Measurements from ENCODE around the gene GLI3. TPM values are rescaled to one million over a fixed set of nuclear protein-coding genes. Genes with fewer than 3 reads are reported as not detected.

The GLI3 gene
- total RNA-seq, 2 donors from 2014 or later = 2.7 to 10.2 TPM

DNA sequence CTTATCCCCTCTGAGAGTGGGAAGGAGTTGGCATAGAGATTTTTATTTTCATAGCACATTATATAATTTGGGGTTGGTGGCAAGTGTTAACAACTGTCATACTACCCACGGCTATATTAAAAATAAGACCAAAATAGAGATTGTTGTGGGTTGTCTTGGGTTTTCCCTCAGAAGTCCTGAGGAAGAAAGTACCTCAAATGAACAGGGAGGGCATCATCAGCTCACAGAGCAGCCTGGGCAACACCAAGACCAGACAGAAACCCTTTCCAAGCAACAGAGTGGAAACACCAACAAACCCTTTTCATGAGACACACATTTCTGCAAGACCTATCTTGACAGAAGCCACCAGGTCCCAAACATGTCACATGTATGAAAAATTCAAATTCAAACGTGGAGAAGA, 121.2 kb downstream of the GLI3 start:
- DNase-seq = no peak
- Histone ChIP-seq H3K4me3 (ENCODE audit: low read length) (no peak overlapping the region), H3K27me3 (ENCODE audit: control insufficient read depth, insufficient read depth, low read length, poor library complexity, severe bottlenecking) (peaks cover 5% of the 10 kb centered on the region), H3K9ac (ENCODE audit: extremely low read depth, low read length, poor library complexity, severe bottlenecking) (no peak overlapping the region), H3K36me3 (ENCODE audit: control insufficient read depth, insufficient read depth, low read length) (no peaks in the 10 kb centered on the region), H3K27ac (ENCODE audit: low read depth, low read length) (no peak overlapping the region), H3K4me1 (ENCODE audit: control insufficient read depth, insufficient read depth, low read length) (no peaks in the 10 kb centered on the region), H3K9me3 (ENCODE audit: control insufficient read depth, low read length) (no peaks in the 10 kb centered on the region)
- no peaks in the 10 kb centered on the region for H3K4me1 Mint-ChIP-seq
- no peaks in the 10 kb centered on the region for H3K36me3 Mint-ChIP-seq (ENCODE audit: low read depth)
- H3K27ac Mint-ChIP-seq = no peak overlapping the region
- peak; percentile 50 for TF ChIP-seq CTCF (conservative IDR thresholded peaks at IDR 0.05)
- H3K27me3 Mint-ChIP-seq (ENCODE audit: insufficient read depth) = peaks cover 73% of the 10 kb centered on the region
- no peaks in the 10 kb centered on the region for H3K9me3 Mint-ChIP-seq
- WGBS, 2 experiments (ENCODE audit: insufficient coverage in 1 of 2, insufficient read length in 1 of 2) = 50 to 83% methylated on average over 1 to 2 of the region's 2 CpGs
- no peak overlapping the region for H3K4me3 Mint-ChIP-seq

- no peak for TF ChIP-seq CTCF (conservative IDR thresholded peaks at IDR 0.05)
- Mint-ChIP-seq H3K4me1 (peaks cover 34% of the 10 kb centered on the region), H3K4me3 (no peak overlapping the region), H3K27ac (no peak overlapping the region), H3K36me3 (ENCODE audit: low read depth) (no peaks in the 10 kb centered on the region), H3K27me3 (ENCODE audit: insufficient read depth) (peaks cover 79% of the 10 kb centered on the region), H3K9me3 (no peaks in the 10 kb centered on the region)
- no peak overlapping the region for H3K4me3 ChIP-seq (ENCODE audit: low read length)
- no peak overlapping the region for H3K9ac ChIP-seq (ENCODE audit: extremely low read depth, low read length, poor library complexity, severe bottlenecking)
- DNase-seq = no peak
- H3K4me1 ChIP-seq (ENCODE audit: control insufficient read depth, insufficient read depth, low read length) = peaks cover 30% of the 10 kb centered on the region
- no peaks in the 10 kb centered on the region for H3K9me3 ChIP-seq (ENCODE audit: control insufficient read depth, low read length)
- H3K36me3 ChIP-seq (ENCODE audit: control insufficient read depth, insufficient read depth, low read length) = no peaks in the 10 kb centered on the region
- 94% methylated on average over 5 of the region's 5 CpGs; no CpG with 5 or more reads in 1 of the 2 experiments for WGBS, 2 experiments (ENCODE audit: insufficient coverage in 1 of 2, insufficient read length in 1 of 2)
- H3K27me3 ChIP-seq (ENCODE audit: control insufficient read depth, insufficient read depth, low read length, poor library complexity, severe bottlenecking) = peaks cover 5% of the 10 kb centered on the region
- no peak overlapping the region for H3K27ac ChIP-seq (ENCODE audit: low read depth, low read length)
Observed at GRCh38 chr7:42110333-42110732, 126.7 kb downstream of the GLI3 start.

DNA sequence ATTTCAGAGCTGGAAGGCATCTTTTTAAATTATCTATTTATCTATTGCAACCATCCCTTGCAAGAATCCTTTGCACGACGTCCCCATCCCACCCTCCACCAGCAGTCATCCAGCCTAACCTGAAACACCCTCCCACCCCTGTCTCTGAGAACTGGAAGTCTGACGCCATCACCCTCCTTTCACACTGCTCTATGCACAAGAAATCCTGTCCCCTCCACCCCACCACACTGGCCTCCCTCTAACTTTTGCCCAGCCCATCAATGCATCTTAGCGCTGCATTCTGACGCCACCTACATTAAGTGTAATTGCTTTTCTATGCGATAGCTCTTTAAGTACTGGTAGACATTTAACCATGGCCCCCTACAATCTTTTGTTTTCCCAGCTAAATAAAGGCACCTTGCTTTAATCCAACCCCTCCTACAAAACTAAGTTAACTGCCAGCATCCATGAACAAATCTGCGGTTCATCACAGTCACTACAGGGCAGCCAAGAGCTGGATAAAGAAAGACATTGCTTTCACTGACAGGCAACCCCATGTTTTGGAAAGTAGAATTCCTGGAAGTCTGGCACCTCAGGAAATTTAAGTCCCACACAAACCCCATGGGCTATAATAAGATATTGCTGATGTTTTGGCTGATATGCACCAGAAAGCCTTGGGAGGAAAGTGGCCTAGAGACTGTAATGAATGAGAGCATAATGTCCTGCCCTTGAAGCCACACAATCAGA, 128.0 kb downstream of the GLI3 start:
- no peaks in the 10 kb centered on the region for H3K36me3 Mint-ChIP-seq (ENCODE audit: low read depth)
- DNase-seq = peak; percentile 63
- 68 to 78% methylated on average over 7 of the region's 7 CpGs for WGBS, 2 experiments (ENCODE audit: insufficient coverage in 1 of 2, insufficient read length in 1 of 2)
- peaks cover 38% of the 10 kb centered on the region for H3K4me1 Mint-ChIP-seq
- no peak for TF ChIP-seq CTCF (conservative IDR thresholded peaks at IDR 0.05)
- Histone ChIP-seq H3K36me3 (ENCODE audit: control insufficient read depth, insufficient read depth, low read length) (no peaks in the 10 kb centered on the region), H3K9ac (ENCODE audit: extremely low read depth, low read length, poor library complexity, severe bottlenecking) (no peak overlapping the region), H3K27ac (ENCODE audit: low read depth, low read length) (peak overlapping the region; percentile 46), H3K9me3 (ENCODE audit: control insufficient read depth, low read length) (no peaks in the 10 kb centered on the region), H3K27me3 (ENCODE audit: control insufficient read depth, insufficient read depth, low read length, poor library complexity, severe bottlenecking) (peaks cover 5% of the 10 kb centered on the region), H3K4me1 (ENCODE audit: control insufficient read depth, insufficient read depth, low read length) (peaks cover 36% of the 10 kb centered on the region), H3K4me3 (ENCODE audit: low read length) (no peak overlapping the region)
- no peak overlapping the region for H3K4me3 Mint-ChIP-seq
- peaks cover 83% of the 10 kb centered on the region for H3K27me3 Mint-ChIP-seq (ENCODE audit: insufficient read depth)
- H3K27ac Mint-ChIP-seq = no peak overlapping the region
- no peaks in the 10 kb centered on the region for H3K9me3 Mint-ChIP-seq

All from endodermal cell (in vitro differentiated cells).